H9 (cell line): Measurements from ENCODE around the gene GNA12. TPM values are rescaled to one million over a fixed set of nuclear protein-coding genes. Genes with fewer than 3 reads are reported as not detected.

Experiments
- DNase-seq: peaks from one replicate; pipeline ENCODE4 v3.0.0-alpha.2; 2017
- H2AFZ ChIP-seq: one replicate; pipeline ENCODE4 v1.6.1; 2013; ENCODE audit warnings: mild to moderate bottlenecking, low read length, control low read depth, moderate library complexity
- H2AK5ac ChIP-seq: 2 replicates; pipeline ENCODE4 v1.6.1; 2013; ENCODE audit warnings: low read length, control low read depth, mixed read lengths; ENCODE audit not compliant: insufficient read length
- H2BK120ac ChIP-seq: one replicate; pipeline ENCODE4 v1.6.1; 2013; ENCODE audit warnings: low read depth, mild to moderate bottlenecking, low read length, control low read depth, inconsistent platforms; ENCODE audit not compliant: poor library complexity, severe bottlenecking
- H2BK12ac ChIP-seq: 2 replicates; pipeline ENCODE4 v1.6.1; 2013; ENCODE audit warnings: low read length, control low read depth, mixed read lengths, low read depth; ENCODE audit not compliant: insufficient read length
- H2BK15ac ChIP-seq: 2 replicates; pipeline ENCODE4 v1.6.1; 2013; ENCODE audit warnings: low read depth, low read length, control low read depth
- H2BK20ac ChIP-seq: one replicate; pipeline ENCODE4 v1.6.1; 2013; ENCODE audit warnings: low read depth, mild to moderate bottlenecking, low read length, control low read depth, inconsistent platforms; ENCODE audit not compliant: poor library complexity, severe bottlenecking
- H2BK5ac ChIP-seq: 2 replicates; pipeline ENCODE4 v1.6.1; 2013; ENCODE audit warnings: low read length, control low read depth, mixed read lengths; ENCODE audit not compliant: insufficient read length
- H3K14ac ChIP-seq: 2 replicates; pipeline ENCODE4 v1.6.1; 2013; ENCODE audit warnings: low read length, control low read depth; ENCODE audit not compliant: insufficient read depth
- H3K18ac ChIP-seq: 2 replicates; pipeline ENCODE4 v1.6.1; 2013; ENCODE audit warnings: low read depth, mild to moderate bottlenecking, mixed read lengths, low read length, control low read depth; ENCODE audit not compliant: insufficient read length
- H3K23ac ChIP-seq: 2 replicates; pipeline ENCODE4 v1.6.1; 2013; ENCODE audit warnings: low read length, control low read depth, mixed read lengths, low read depth; ENCODE audit not compliant: insufficient read length
- H3K23me2 ChIP-seq: 2 replicates; pipeline ENCODE4 v1.6.1; 2013; ENCODE audit warnings: low read depth, mild to moderate bottlenecking, mixed read lengths, low read length, control low read depth; ENCODE audit not compliant: insufficient read length, poor library complexity, severe bottlenecking
- H3K27ac ChIP-seq: 2 replicates; pipeline ENCODE4 v1.5.1; 2013; ENCODE audit warnings: low read length, control low read depth, mixed read lengths, low read depth; ENCODE audit not compliant: insufficient read length
- H3K27me3 ChIP-seq: 2 replicates; pipeline ENCODE4 v1.6.1; 2013; ENCODE audit warnings: low read length, control low read depth, inconsistent platforms; ENCODE audit not compliant: insufficient read depth
- H3K4ac ChIP-seq: 2 replicates; pipeline ENCODE4 v1.6.1; 2013; ENCODE audit warnings: low read depth, mild to moderate bottlenecking, control low read depth, inconsistent platforms, low read length, moderate library complexity
- H3K4me1 ChIP-seq: 2 replicates; pipeline ENCODE4 v1.6.1; 2013; ENCODE audit warnings: low read length, control low read depth, inconsistent platforms; ENCODE audit not compliant: insufficient read depth
- H3K4me2 ChIP-seq: 2 replicates; pipeline ENCODE4 v1.6.1; 2013; ENCODE audit warnings: low read length, control low read depth, mixed read lengths; ENCODE audit not compliant: insufficient read length, insufficient read depth
- H3K56ac ChIP-seq: 2 replicates; pipeline ENCODE4 v1.6.1; 2013; ENCODE audit warnings: low read depth, mild to moderate bottlenecking, mixed read lengths, low read length, control low read depth; ENCODE audit not compliant: insufficient read length
- H3K79me1 ChIP-seq: 2 replicates; pipeline ENCODE4 v1.6.1; 2013; ENCODE audit warnings: low read depth, mild to moderate bottlenecking, moderate library complexity, low read length, control low read depth, inconsistent platforms; ENCODE audit not compliant: insufficient read depth, poor library complexity, severe bottlenecking
- H3K79me2 ChIP-seq: 2 replicates; pipeline ENCODE4 v1.6.1; 2013; ENCODE audit warnings: low read length, control low read depth, inconsistent platforms; ENCODE audit not compliant: insufficient read depth
- H3K9ac ChIP-seq: 2 replicates; pipeline ENCODE4 v1.6.1; 2013; ENCODE audit warnings: low read length, control low read depth, mixed read lengths; ENCODE audit not compliant: insufficient read length; ENCODE audit errors: extremely low read depth
- H3K9me3 ChIP-seq: one replicate; pipeline ENCODE4 v1.6.1; 2013; ENCODE audit warnings: low read depth, low read length, inconsistent platforms; ENCODE audit not compliant: control insufficient read depth
- H3T11ph ChIP-seq: one replicate; pipeline ENCODE4 v1.6.1; 2013; ENCODE audit warnings: mild to moderate bottlenecking, low read length, control low read depth, inconsistent platforms
- H4K20me1 ChIP-seq: one replicate; pipeline ENCODE4 v1.6.1; 2013; ENCODE audit not compliant: control insufficient read depth, insufficient read length, insufficient read depth
- H4K5ac ChIP-seq: 2 replicates; pipeline ENCODE4 v1.6.1; 2013; ENCODE audit warnings: low read depth, mild to moderate bottlenecking, mixed read lengths, low read length, control low read depth; ENCODE audit not compliant: insufficient read length
- H4K8ac ChIP-seq: replicated peaks from 2 replicates; pipeline ENCODE4 v1.6.1; 2013; ENCODE audit warnings: low read length, control low read depth, mixed read lengths, low read depth; ENCODE audit not compliant: insufficient read length
- H4K91ac ChIP-seq: 2 replicates; pipeline ENCODE4 v1.6.1; 2013; ENCODE audit warnings: low read depth, mild to moderate bottlenecking, moderate library complexity, mixed read lengths, low read length, control low read depth; ENCODE audit not compliant: insufficient read length
- H3K27ac Mint-ChIP-seq, 3 experiments: 2 replicates in 2 of 3; 3 replicates in 1 of 3; pipeline ENCODE4 v1.8.0; 2020 to 2021; ENCODE audit warnings: mixed read lengths in 3 of 3, mild to moderate bottlenecking in 1 of 3, moderate library complexity in 1 of 3
- H3K27me3 Mint-ChIP-seq: 2 replicates; pipeline ENCODE4 v1.8.0; 2021; ENCODE audit warnings: low read depth, mild to moderate bottlenecking, moderate library complexity, mixed read lengths
- H3K36me3 Mint-ChIP-seq, 3 experiments: 2 replicates in 2 of 3; 3 replicates in 1 of 3; pipeline ENCODE4 v1.8.0; 2020 to 2021; ENCODE audit warnings: low read depth in 3 of 3, mixed read lengths in 3 of 3; ENCODE audit not compliant: insufficient read depth in 1 of 3
- H3K4me1 Mint-ChIP-seq, 2 experiments: 2 replicates each; pipeline ENCODE4 v1.8.0; 2020; ENCODE audit warnings: mixed read lengths in 2 of 2
- H3K4me3 Mint-ChIP-seq, 2 experiments: 2 replicates in 1 of 2; 3 replicates in 1 of 2; pipeline ENCODE4 v1.8.0; 2020 to 2021; ENCODE audit warnings: mild to moderate bottlenecking in 2 of 2, mixed read lengths in 2 of 2, moderate library complexity in 1 of 2
- H3K9me3 Mint-ChIP-seq, 2 experiments: 2 replicates in 1 of 2; 3 replicates in 1 of 2; pipeline ENCODE4 v1.8.0; 2020; ENCODE audit warnings: mild to moderate bottlenecking in 2 of 2, mixed read lengths in 2 of 2, moderate library complexity in 1 of 2
- CTCF ChIP-seq: fragments of 200-600 bp; sonication (generic); conservative IDR thresholded peaks from 3 replicates; pipeline ENCODE4 v1.8.0; 2021; ENCODE audit warnings: antibody characterized with exemption, mild to moderate bottlenecking
- WGBS: extraction: QIAGEN DNeasy Blood & Tissue Kit; methylation state at CpG from one replicate; pipeline ENCODE4 v1.1.7; 2013; ENCODE audit warnings: missing lambda C conversion rate, low lambda C conversion rate, mixed read lengths; ENCODE audit not compliant: insufficient read length; ENCODE audit errors: extremely low coverage; 5-methylcytosine and 5-hydroxymethylcytosine counted together
- total RNA-seq: library from RNA; stranded (reverse); gene quantifications from 2 replicates; pipeline ENCODE4 v1.2.1, GENCODE V29; 2021

Gene GNA12
- total RNA-seq, 1 experiment from 2014 or later, result 60.2 TPM

- WGBS, result no CpG with 5 or more reads among the region's 14 CpGs
- no peak overlapping the region for H3T11ph ChIP-seq
- H3K9me3 Mint-ChIP-seq, result no peaks in the 10 kb centered on the region; a peak in 2 of 5 replicates
- H2BK5ac ChIP-seq, result no peak overlapping the region
- H3K4me2 ChIP-seq, result no peak overlapping the region
- H2BK12ac ChIP-seq, result no peak overlapping the region
- no peak overlapping the region for H2AFZ ChIP-seq
- H3K27me3 ChIP-seq, result no peaks in the 10 kb centered on the region; the same call in 1 of the 2 replicates
- H3K4me3 Mint-ChIP-seq, result no peak overlapping the region
- no peak overlapping the region for H4K91ac ChIP-seq
- no peak overlapping the region for H2BK120ac ChIP-seq
- H2BK20ac ChIP-seq, result no peak overlapping the region
- no peaks in the 10 kb centered on the region for H3K4me1 ChIP-seq
- H3K4me1 Mint-ChIP-seq, result peaks cover 20 to 21% of the 10 kb centered on the region in 2 experiments
- no peak overlapping the region for H3K27ac ChIP-seq
- H4K8ac ChIP-seq, result no peak overlapping the region
- H3K4ac ChIP-seq, result no peak overlapping the region
- H3K27me3 Mint-ChIP-seq, result no peaks in the 10 kb centered on the region
- peaks cover 7% of the 10 kb centered on the region for H3K79me1 ChIP-seq
- peaks cover 3% of the 10 kb centered on the region for H4K20me1 ChIP-seq
- no peak for TF ChIP-seq CTCF
- no peak for DNase-seq
- H3K9ac ChIP-seq, result no peak overlapping the region
- peak overlapping the region in 1 of 3 experiments; percentile 63; a peak in 4 of 7 replicates for H3K27ac Mint-ChIP-seq
- H3K14ac ChIP-seq, result no peak overlapping the region
- no peak overlapping the region for H3K18ac ChIP-seq
- H3K9me3 ChIP-seq, result no peaks in the 10 kb centered on the region
- no peak overlapping the region for H3K56ac ChIP-seq
- H4K5ac ChIP-seq, result no peak overlapping the region
- no peak overlapping the region for H2AK5ac ChIP-seq
- peaks cover 31 to 46% (median 36%) of the 10 kb centered on the region in 3 experiments for H3K36me3 Mint-ChIP-seq
- no peak overlapping the region for H2BK15ac ChIP-seq
- no peak overlapping the region for H3K23ac ChIP-seq
- no peaks in the 10 kb centered on the region for H3K23me2 ChIP-seq
- peaks cover 6% of the 10 kb centered on the region; the same call in 1 of the 2 replicates for H3K79me2 ChIP-seq
Observed at GRCh38 chr7:2775376-2775775, 68.7 kb downstream of the GNA12 start.
